GM10266 (cell line): ENCODE measurements around the gene STOML2.

Experiments used
- DNase-seq: peaks from one replicate; pipeline ENCODE4 v3.0.0; 2012; ENCODE audit errors: extremely low spot score
- TF ChIP-seq, protein P1 (sequence below): IDR thresholded peaks from 2 replicates; pipeline ENCODE4 v1.5.1; 2012; ENCODE audit warnings: mild to moderate bottlenecking, low read depth; ENCODE audit not compliant: control insufficient read depth, insufficient read depth; ENCODE audit errors: missing control alignments

STOML2 gene

DNA sequence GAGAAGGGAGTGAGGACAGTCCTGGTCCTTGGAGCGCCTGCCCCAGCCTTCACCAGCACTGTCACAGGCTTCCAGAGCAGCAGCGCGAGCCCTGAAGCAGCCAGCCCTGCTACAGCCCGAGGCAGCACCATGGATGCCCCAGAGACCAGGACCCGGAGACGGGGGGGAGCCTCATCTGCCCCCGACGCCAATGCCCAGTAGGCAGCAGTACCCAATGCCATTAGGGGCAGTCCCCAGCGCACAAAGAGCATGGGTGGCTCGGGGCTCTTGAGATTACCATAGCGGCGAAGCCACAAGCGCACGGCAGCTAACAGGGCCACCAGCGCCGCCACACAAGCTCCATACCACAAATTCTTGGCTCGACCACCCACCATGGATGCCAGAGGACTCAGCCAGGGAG lies 11.4 kb downstream of the STOML2 start:
- TF ChIP-seq, protein P1, sequence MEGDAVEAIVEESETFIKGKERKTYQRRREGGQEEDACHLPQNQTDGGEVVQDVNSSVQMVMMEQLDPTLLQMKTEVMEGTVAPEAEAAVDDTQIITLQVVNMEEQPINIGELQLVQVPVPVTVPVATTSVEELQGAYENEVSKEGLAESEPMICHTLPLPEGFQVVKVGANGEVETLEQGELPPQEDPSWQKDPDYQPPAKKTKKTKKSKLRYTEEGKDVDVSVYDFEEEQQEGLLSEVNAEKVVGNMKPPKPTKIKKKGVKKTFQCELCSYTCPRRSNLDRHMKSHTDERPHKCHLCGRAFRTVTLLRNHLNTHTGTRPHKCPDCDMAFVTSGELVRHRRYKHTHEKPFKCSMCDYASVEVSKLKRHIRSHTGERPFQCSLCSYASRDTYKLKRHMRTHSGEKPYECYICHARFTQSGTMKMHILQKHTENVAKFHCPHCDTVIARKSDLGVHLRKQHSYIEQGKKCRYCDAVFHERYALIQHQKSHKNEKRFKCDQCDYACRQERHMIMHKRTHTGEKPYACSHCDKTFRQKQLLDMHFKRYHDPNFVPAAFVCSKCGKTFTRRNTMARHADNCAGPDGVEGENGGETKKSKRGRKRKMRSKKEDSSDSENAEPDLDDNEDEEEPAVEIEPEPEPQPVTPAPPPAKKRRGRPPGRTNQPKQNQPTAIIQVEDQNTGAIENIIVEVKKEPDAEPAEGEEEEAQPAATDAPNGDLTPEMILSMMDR, result no peak
- no peak for DNase-seq

DNA sequence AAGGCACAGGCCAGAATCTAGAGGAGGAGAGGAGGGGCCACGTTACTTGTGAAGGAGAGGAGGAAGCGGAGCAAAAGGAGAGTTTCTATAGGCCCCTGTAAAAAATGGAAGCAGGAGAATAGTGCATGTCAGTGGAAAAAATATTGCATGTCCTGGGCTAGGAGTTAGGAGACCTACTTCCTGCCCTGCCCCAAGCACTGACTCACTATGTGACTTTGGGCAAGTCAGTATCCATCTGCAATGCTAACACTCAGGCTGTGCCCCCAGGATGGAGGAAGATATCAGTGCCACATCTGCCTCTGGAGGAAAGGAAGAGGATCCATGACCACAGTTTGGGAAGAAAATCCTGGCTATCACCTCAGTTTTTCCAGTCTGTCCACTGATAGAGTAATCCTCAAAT lies 13.5 kb downstream of the STOML2 start:
- DNase-seq, result no peak
- TF ChIP-seq, protein P1, result no peak

DNA sequence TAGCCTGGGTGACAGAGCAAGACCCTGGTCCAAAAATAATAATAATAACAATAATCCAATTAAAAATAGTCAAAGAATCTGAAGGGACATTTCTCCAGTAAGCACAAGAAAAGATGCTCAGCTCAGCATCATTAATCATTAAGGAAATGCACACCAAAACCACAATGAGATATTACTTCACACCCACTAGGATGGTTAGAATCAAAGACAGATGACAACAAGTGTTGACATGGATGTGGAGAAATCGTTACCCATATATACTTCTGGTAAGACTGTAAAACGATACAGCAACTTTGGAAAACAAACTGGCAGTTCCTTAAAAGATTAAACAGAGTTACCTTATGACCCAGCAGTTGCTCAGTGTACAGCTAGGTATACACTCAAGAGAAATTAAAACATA lies 17.9 kb downstream of the STOML2 start:
- TF ChIP-seq, protein P1, result no peak
- no peak for DNase-seq

GRCh38 chr9:35079426-35080341 lies 23.2 kb downstream of the STOML2 start, which contains the start of gene FANCG:
FANCG (minus strand) TSS chr9:35079942; CDS start chr9:35079524, 418 bp downstream.
- TF ChIP-seq, protein P1, result no peak
- peak; percentile 89 for DNase-seq

DNA sequence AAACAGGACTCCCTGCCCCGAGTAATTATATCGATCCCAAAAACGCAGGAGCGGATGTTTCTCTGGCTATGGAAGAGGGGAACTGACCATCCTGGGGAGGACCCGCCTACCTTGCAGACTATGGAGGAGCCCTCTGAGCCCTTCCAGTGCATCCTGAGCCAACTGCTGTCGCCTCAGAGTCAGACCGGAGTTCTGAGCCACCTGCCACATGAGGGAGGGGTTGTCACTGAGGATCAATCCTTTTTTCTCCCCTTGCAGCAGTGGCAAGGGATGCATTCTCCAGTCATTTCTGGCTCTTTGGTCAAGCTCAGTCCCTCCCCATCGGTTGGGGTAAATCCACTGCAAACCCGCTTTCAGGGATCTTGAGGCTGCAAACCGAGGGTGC lies 23.9 kb downstream of the STOML2 start:
- TF ChIP-seq, protein P1, result no peak
- no peak for DNase-seq

- TF ChIP-seq, protein P1, result no peak
These were observed 24.9 kb downstream of the STOML2 start for GRCh38 chr9:35078066-35078465.

GRCh38 chr9:35076848-35077247 lies 26.1 kb downstream of the STOML2 start:
- DNase-seq, result no peak
- TF ChIP-seq, protein P1, result no peak

More at GRCh38 chr9:35078066-35078465, 24.9 kb downstream of the STOML2 start:
- DNase-seq, result no peak
